Natural killer cell treated with Interleukin-12 subunit alpha and Interleukin-12 subunit beta and Interleukin-15 and Interleukin-18, amount 100 ng/mL, for 72 hours (primary cell): ENCODE results near the gene ENPP6. TPM values are rescaled to one million over a fixed set of nuclear protein-coding genes. Genes with fewer than 3 reads are reported as not detected.

Experiments used
- ATAC-seq, 2 donors: fragments of 150-1000 bp; cut with Tn5 transposase in 1 of 2; sonication (Bioruptor Pico), chemical (Tn5 transposase) in 1 of 2; 2 replicates each; pipeline ENCODE4 v1.10.0; 2021
- DNase-seq: peaks from one replicate; pipeline ENCODE4 v3.0.0; 2022; ENCODE audit warnings: low spot score
- H3K27ac Mint-ChIP-seq, 2 donors: 1 replicate in 1 of 2; 2 replicates in 1 of 2; pipeline ENCODE4 v1.8.0; 2022; ENCODE audit warnings: mixed read lengths in 2 of 2, mild to moderate bottlenecking in 1 of 2, moderate library complexity in 1 of 2
- H3K27me3 Mint-ChIP-seq, 2 donors: 1 replicate in 1 of 2; 2 replicates in 1 of 2; pipeline ENCODE4 v1.8.0; 2022; ENCODE audit warnings: mixed read lengths in 2 of 2
- H3K36me3 Mint-ChIP-seq: one replicate; pipeline ENCODE4 v1.8.0; 2022; ENCODE audit warnings: mixed read lengths
- H3K4me1 Mint-ChIP-seq, 2 donors: 1 replicate in 1 of 2; 2 replicates in 1 of 2; pipeline ENCODE4 v1.8.0; 2022; ENCODE audit warnings: low read depth in 2 of 2, mixed read lengths in 2 of 2, mild to moderate bottlenecking in 1 of 2
- H3K4me3 Mint-ChIP-seq: one replicate; pipeline ENCODE4 v1.8.0; 2022; ENCODE audit warnings: mixed read lengths
- H3K9me3 Mint-ChIP-seq: 2 replicates; pipeline ENCODE4 v1.8.0; 2022; ENCODE audit warnings: mixed read lengths
- total RNA-seq, 2 donors: library from RNA; stranded (reverse); gene quantifications; one replicate each; pipeline ENCODE4 v1.2.3, GENCODE V29; 2022

The ENPP6 gene
- total RNA-seq, 2 donors from 2014 or later = 1.4 to 5.8 TPM

GRCh38 chr4:184111233-184111832 lies 106.3 kb downstream of the ENPP6 start:
- no peaks in the 10 kb centered on the region for H3K36me3 Mint-ChIP-seq
- H3K4me3 Mint-ChIP-seq = no peak overlapping the region
- no peak for DNase-seq
- ATAC-seq = peak in 1 of 2 donors; percentile 46
- H3K27ac Mint-ChIP-seq = no peak overlapping the region
- H3K9me3 Mint-ChIP-seq = no peaks in the 10 kb centered on the region
- no peaks in the 10 kb centered on the region for H3K4me1 Mint-ChIP-seq
- peaks cover 8 to 27% of the 10 kb centered on the region in 2 donors for H3K27me3 Mint-ChIP-seq

- H3K4me3 Mint-ChIP-seq = no peak overlapping the region
- peak in 1 of 2 donors; percentile 41 for ATAC-seq
- H3K27ac Mint-ChIP-seq = no peak overlapping the region
- H3K9me3 Mint-ChIP-seq = no peaks in the 10 kb centered on the region
- H3K36me3 Mint-ChIP-seq = no peaks in the 10 kb centered on the region
- DNase-seq = no peak
- peaks cover 8 to 29% of the 10 kb centered on the region in 2 donors for H3K27me3 Mint-ChIP-seq
- no peaks in the 10 kb centered on the region for H3K4me1 Mint-ChIP-seq
Measured at GRCh38 chr4:184110452-184111224, 107.0 kb downstream of the ENPP6 start.

- H3K9me3 Mint-ChIP-seq = no peaks in the 10 kb centered on the region
- no peaks in the 10 kb centered on the region for H3K36me3 Mint-ChIP-seq
- no peaks in the 10 kb centered on the region for H3K4me1 Mint-ChIP-seq
- H3K27me3 Mint-ChIP-seq = peaks cover 15 to 20% of the 10 kb centered on the region in 2 donors
- H3K4me3 Mint-ChIP-seq = no peak overlapping the region
- H3K27ac Mint-ChIP-seq = no peak overlapping the region
- DNase-seq (no peak), ATAC-seq (no peak)
Measured at GRCh38 chr4:184108006-184108501, 109.6 kb downstream of the ENPP6 start.

GRCh38 chr4:184104419-184105101 lies 113.1 kb downstream of the ENPP6 start:
- H3K27me3 Mint-ChIP-seq = peaks cover 8 to 12% of the 10 kb centered on the region in 2 donors
- H3K27ac Mint-ChIP-seq = no peak overlapping the region
- no peak for DNase-seq
- H3K9me3 Mint-ChIP-seq = no peaks in the 10 kb centered on the region
- H3K4me1 Mint-ChIP-seq = peaks cover 0 to 3% of the 10 kb centered on the region in 2 donors
- no peak for ATAC-seq
- no peaks in the 10 kb centered on the region for H3K36me3 Mint-ChIP-seq
- H3K4me3 Mint-ChIP-seq = no peak overlapping the region

- Mint-ChIP-seq H3K4me1 (peaks cover 0 to 3% of the 10 kb centered on the region in 2 donors), H3K36me3 (no peaks in the 10 kb centered on the region), H3K4me3 (no peak overlapping the region), H3K27ac (no peak overlapping the region), H3K9me3 (no peaks in the 10 kb centered on the region), H3K27me3 (peaks cover 8 to 14% of the 10 kb centered on the region in 2 donors)
- no peak for ATAC-seq
- no peak for DNase-seq
Measured at GRCh38 chr4:184103527-184104264, 114.0 kb downstream of the ENPP6 start.

GRCh38 chr4:184102927-184103326 lies 114.7 kb downstream of the ENPP6 start:
- Mint-ChIP-seq H3K27ac (no peak overlapping the region), H3K27me3 (peaks cover 7 to 14% of the 10 kb centered on the region in 2 donors), H3K4me1 (peaks cover 0 to 3% of the 10 kb centered on the region in 2 donors), H3K9me3 (no peaks in the 10 kb centered on the region), H3K36me3 (no peaks in the 10 kb centered on the region), H3K4me3 (no peak overlapping the region)
- DNase-seq (no peak), ATAC-seq (no peak)

GRCh38 chr4:184102488-184102887 lies 115.2 kb downstream of the ENPP6 start:
- DNase-seq (no peak), ATAC-seq (no peak)
- no peak overlapping the region for H3K27ac Mint-ChIP-seq
- no peaks in the 10 kb centered on the region for H3K36me3 Mint-ChIP-seq
- peaks cover 7 to 14% of the 10 kb centered on the region in 2 donors for H3K27me3 Mint-ChIP-seq
- H3K9me3 Mint-ChIP-seq = no peaks in the 10 kb centered on the region
- H3K4me1 Mint-ChIP-seq = peaks cover under 1 to 3% of the 10 kb centered on the region in 2 donors
- H3K4me3 Mint-ChIP-seq = no peak overlapping the region

- no peak overlapping the region for H3K4me3 Mint-ChIP-seq
- ATAC-seq = no peak
- H3K4me1 Mint-ChIP-seq = peaks cover 3 to 5% of the 10 kb centered on the region in 2 donors
Measured at GRCh38 chr4:184101711-184102110, 116.0 kb downstream of the ENPP6 start.

GRCh38 chr4:184100297-184100885 lies 117.3 kb downstream of the ENPP6 start:
- Mint-ChIP-seq H3K36me3 (no peaks in the 10 kb centered on the region), H3K4me3 (no peak overlapping the region), H3K27ac (no peak overlapping the region), H3K4me1 (peaks cover 3 to 5% of the 10 kb centered on the region in 2 donors), H3K27me3 (peaks cover 7 to 14% of the 10 kb centered on the region in 2 donors), H3K9me3 (no peaks in the 10 kb centered on the region)
- DNase-seq (no peak), ATAC-seq (peak in 1 of 2 donors; percentile 43)

More at GRCh38 chr4:184101711-184102110, 116.0 kb downstream of the ENPP6 start:
- Mint-ChIP-seq H3K27me3 (peaks cover 7 to 14% of the 10 kb centered on the region in 2 donors), H3K36me3 (no peaks in the 10 kb centered on the region), H3K27ac (no peak overlapping the region), H3K9me3 (no peaks in the 10 kb centered on the region)
- DNase-seq = no peak

- Mint-ChIP-seq H3K27me3 (peaks cover 7% of the 10 kb centered on the region in 2 donors), H3K4me3 (no peak overlapping the region), H3K4me1 (peaks cover 3 to 5% of the 10 kb centered on the region in 2 donors), H3K36me3 (no peaks in the 10 kb centered on the region), H3K9me3 (no peaks in the 10 kb centered on the region), H3K27ac (no peak overlapping the region)
- no peak for DNase-seq
- no peak for ATAC-seq
Measured at GRCh38 chr4:184099535-184099966, 118.1 kb downstream of the ENPP6 start.

- Mint-ChIP-seq H3K9me3 (no peaks in the 10 kb centered on the region), H3K4me3 (no peak overlapping the region), H3K27me3 (peaks cover 7% of the 10 kb centered on the region in 2 donors), H3K4me1 (peaks cover 3 to 5% of the 10 kb centered on the region in 2 donors), H3K36me3 (no peaks in the 10 kb centered on the region), H3K27ac (no peak overlapping the region)
- DNase-seq (no peak), ATAC-seq (no peak)
Measured at GRCh38 chr4:184099000-184099399, 118.7 kb downstream of the ENPP6 start.

- H3K27ac Mint-ChIP-seq = no peak overlapping the region
- H3K4me3 Mint-ChIP-seq = peak overlapping the region; percentile 59
- ATAC-seq (no peak), DNase-seq (no peak)
- no peaks in the 10 kb centered on the region for H3K36me3 Mint-ChIP-seq
- H3K9me3 Mint-ChIP-seq = no peaks in the 10 kb centered on the region
- H3K27me3 Mint-ChIP-seq = peaks cover 7% of the 10 kb centered on the region in 2 donors
- H3K4me1 Mint-ChIP-seq = peaks cover 3 to 5% of the 10 kb centered on the region in 2 donors
Measured at GRCh38 chr4:184097815-184098214, 119.9 kb downstream of the ENPP6 start.

GRCh38 chr4:184097241-184097605 lies 120.5 kb downstream of the ENPP6 start:
- no peaks in the 10 kb centered on the region for H3K36me3 Mint-ChIP-seq
- H3K27ac Mint-ChIP-seq = peak overlapping the region in 1 of 2 donors; percentile 46
- peak; percentile 68 for DNase-seq

More at GRCh38 chr4:184097241-184097605, 120.5 kb downstream of the ENPP6 start:
- peak; percentile 77 to 86 for ATAC-seq
- peak overlapping the region; percentile 59 for H3K4me3 Mint-ChIP-seq
- H3K27me3 Mint-ChIP-seq = peaks cover 7% of the 10 kb centered on the region in 2 donors
- H3K4me1 Mint-ChIP-seq = peaks cover 3 to 5% of the 10 kb centered on the region in 2 donors
- no peaks in the 10 kb centered on the region for H3K9me3 Mint-ChIP-seq
